Measurements from ENCODE around the gene HES2. TPM values are rescaled to one million over a fixed set of nuclear protein-coding genes. Genes with fewer than 3 reads are reported as not detected.

Gene HES2, protein sequence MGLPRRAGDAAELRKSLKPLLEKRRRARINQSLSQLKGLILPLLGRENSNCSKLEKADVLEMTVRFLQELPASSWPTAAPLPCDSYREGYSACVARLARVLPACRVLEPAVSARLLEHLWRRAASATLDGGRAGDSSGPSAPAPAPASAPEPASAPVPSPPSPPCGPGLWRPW
- not detected for total RNA-seq

DNA sequence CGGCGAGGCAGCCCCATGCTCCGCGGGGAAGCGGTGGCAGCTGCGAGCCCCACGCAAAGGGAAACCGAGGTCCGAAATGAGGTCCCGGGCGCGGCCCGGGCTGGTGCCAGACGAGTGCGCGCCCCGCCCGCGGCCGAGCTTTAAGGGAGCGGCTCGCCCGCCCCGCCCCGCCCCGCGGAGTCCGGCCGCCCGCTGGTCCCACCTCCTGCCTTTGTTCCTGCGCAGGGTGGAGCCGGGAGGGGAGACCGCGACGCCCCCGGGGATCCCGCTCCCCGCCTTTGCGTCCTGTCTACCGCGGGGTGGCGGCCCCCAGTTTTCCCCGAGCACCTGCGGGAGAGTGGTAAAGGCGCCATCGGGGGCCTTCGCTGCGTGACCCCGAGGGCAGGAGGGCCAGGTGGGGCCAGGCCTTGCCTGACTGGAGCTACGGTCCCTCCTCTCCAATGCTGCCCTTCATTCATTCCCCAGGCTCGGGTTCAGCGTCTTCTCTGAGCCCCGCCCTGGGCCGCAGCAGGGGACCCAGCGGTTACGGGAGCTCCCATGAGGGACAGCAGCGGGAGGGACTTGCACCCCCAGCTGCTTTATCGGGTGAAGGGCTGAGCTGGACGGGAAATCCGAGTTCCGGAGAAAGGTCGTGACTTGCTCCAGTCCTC, at the start of gene HES2:
Gene HES2 (minus strand): TSS at position 116 of the 650 bp plus-strand sequence. CDS start 99 bp downstream, at position 17.
- no peaks in the 10 kb centered on the region for H3K36me3 ChIP-seq
- TF ChIP-seq, protein P1, sequence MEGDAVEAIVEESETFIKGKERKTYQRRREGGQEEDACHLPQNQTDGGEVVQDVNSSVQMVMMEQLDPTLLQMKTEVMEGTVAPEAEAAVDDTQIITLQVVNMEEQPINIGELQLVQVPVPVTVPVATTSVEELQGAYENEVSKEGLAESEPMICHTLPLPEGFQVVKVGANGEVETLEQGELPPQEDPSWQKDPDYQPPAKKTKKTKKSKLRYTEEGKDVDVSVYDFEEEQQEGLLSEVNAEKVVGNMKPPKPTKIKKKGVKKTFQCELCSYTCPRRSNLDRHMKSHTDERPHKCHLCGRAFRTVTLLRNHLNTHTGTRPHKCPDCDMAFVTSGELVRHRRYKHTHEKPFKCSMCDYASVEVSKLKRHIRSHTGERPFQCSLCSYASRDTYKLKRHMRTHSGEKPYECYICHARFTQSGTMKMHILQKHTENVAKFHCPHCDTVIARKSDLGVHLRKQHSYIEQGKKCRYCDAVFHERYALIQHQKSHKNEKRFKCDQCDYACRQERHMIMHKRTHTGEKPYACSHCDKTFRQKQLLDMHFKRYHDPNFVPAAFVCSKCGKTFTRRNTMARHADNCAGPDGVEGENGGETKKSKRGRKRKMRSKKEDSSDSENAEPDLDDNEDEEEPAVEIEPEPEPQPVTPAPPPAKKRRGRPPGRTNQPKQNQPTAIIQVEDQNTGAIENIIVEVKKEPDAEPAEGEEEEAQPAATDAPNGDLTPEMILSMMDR (IDR thresholded peaks at IDR 0.05), result no peak
- peaks cover 10 to 14% of the 10 kb centered on the region in 2 donors for H3K4me1 ChIP-seq
- H3K4me3 ChIP-seq, result peak within 1 kb of the TSS; percentile 46 to 60
- peaks cover 42% of the 10 kb centered on the region for H3K27me3 ChIP-seq
- no peak within 1 kb of the TSS for H3K27ac ChIP-seq
- intact Hi-C loops (cut with DNase I), result no loop called here
- DNase-seq (ENCODE audit: low spot score in 2 of 2), result no peak
- H3K9me3 ChIP-seq, result no peaks in the 10 kb centered on the region

DNA sequence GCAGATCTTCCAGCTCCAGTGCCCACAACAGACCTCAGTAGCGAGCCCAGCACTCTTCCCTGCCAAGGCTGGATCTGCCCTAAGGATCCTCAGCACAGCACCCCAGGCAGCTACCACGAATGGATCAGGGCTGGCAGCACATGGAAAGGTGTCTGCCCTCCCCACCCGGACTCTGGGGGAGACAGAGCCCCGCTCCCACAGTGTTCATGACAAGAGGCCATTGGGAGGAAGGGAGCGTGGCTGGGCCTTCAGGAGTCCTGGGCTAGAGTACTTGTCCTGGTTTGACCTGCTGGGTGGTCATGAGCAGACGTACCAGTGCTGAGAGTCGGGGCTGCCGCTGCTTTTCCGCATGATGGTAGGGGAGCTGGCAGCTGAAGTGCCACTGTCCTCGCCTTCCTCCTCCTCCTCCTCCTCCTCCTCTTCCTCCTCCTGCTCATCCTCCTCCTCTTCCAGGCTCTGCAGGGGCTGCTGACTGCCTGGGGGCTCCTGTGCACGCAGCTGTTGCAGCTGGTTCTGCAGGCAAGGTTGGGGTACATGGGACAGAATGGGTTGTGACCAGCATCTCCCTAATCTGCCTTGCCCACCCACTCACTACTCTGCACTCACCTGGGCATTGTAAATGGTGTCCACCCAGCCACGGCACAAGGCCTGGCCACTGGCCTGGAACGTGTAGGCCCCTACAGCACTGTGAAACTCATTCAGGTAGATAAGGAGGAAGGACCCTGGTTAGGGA, 49.2 kb upstream of the HES2 start:
- no peaks in the 10 kb centered on the region for H3K9me3 ChIP-seq
- no peaks in the 10 kb centered on the region for H3K4me1 ChIP-seq
- intact Hi-C loops (cut with DNase I), result no loop called here
- H3K27ac ChIP-seq, result no peak overlapping the region
- no peaks in the 10 kb centered on the region for H3K27me3 ChIP-seq
- no peak overlapping the region for H3K4me3 ChIP-seq
- peaks cover 16 to 58% of the 10 kb centered on the region in 2 donors for H3K36me3 ChIP-seq
- TF ChIP-seq, protein P1 (IDR thresholded peaks at IDR 0.05), result no peak
- no peak for DNase-seq (ENCODE audit: low spot score in 2 of 2)

DNA sequence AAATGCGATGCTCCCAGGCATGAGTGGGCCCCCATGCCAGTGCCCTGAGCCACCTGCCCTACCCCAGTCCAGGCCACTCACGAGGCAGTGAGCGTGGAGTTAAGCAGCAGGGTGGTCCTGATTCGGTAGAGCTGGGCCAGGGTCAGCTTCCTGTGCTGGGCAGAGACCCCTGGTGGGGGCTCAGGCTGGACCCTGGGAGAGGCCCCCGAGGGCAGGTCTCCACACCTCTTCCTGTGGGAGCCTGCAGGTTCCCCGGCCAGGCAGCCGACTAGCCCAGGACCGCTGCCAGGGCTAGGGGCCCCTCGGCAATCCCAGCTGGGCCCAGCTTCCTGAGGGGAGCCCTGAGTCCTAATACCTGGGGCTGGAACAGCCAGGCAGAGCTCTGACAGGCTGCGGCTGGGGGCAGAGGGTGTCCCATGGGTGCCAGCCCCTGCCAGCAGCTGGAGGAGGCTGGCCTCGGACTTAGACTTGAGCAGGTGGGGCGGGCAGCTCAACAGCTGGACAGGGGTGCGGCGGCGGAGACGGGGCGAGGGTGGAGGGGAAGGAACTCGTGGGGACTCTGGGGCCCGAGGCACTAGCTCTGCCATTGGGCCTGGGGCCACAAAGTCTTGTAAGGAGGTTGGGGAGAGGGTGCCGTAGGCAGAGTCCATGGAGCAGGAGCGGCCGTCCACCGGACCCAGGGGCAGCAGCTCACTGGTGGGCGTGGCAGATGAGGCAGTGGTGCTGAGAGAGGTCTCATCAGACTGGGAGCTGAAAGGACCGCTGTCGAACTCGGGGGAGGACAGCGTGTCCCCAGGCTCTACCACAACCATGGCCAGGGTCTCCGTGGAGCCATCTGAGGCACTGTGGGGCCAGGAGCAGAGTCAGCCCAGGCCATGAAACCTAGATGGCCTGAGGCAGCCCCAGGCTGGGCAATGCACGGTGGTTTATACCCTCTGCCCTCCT, 48.3 kb upstream of the HES2 start:
- Histone ChIP-seq H3K27me3 (no peaks in the 10 kb centered on the region), H3K36me3 (peaks cover 16 to 51% of the 10 kb centered on the region in 2 donors), H3K4me3 (no peak overlapping the region), H3K4me1 (no peaks in the 10 kb centered on the region), H3K27ac (no peak overlapping the region), H3K9me3 (no peaks in the 10 kb centered on the region)
- no peak for DNase-seq (ENCODE audit: low spot score in 2 of 2)
- TF ChIP-seq, protein P1 (IDR thresholded peaks at IDR 0.05), result no peak
- intact Hi-C loops (cut with DNase I), result no loop called here

DNA sequence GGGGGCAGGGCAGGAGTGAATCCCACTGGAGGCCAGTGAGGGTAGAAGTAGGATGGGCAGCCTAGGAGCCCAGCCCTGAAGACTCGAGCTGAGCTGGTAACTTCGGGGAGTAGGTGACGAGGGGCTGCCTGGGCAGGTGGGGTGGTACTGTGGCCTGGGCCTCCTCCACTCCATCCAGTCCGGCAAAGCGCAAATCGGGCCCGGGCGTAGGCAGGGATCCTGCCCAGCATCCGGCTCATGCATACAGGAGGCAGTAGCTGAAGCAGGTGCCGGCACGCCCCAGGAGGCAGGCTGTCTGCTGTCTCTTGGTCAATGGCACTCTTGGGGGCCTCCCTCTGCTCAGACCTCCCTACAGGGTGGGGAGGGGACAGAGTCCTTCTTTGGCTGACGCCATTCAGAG, 47.5 kb upstream of the HES2 start:
- H3K36me3 ChIP-seq, result peaks cover 16 to 50% of the 10 kb centered on the region in 2 donors

DNA sequence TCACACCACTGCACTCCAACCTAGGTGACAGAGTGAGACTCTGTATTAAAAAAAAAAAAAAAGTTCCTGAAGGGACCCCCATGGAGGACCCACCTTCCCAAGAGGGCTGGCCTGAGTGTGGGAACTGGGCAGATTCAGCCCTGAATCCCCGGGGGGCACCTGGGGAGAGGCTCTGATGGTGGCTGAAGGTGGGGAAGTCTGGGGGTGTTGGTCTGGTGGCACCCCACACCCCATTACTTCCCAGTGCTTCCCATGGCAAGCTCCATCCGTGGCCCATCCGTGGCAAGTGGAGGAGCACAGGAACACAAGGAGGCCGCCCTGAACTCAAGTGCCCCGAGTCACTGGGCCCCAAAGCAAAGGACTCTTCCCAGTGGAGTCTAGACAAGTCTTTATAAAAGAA, 47.0 kb upstream of the HES2 start:
- no peak overlapping the region for H3K27ac ChIP-seq
- H3K36me3 ChIP-seq, result peaks cover 16 to 50% of the 10 kb centered on the region in 2 donors
- no peaks in the 10 kb centered on the region for H3K4me1 ChIP-seq
- no peak overlapping the region for H3K4me3 ChIP-seq
- intact Hi-C loops (cut with DNase I), result no loop called here
- DNase-seq (ENCODE audit: low spot score in 2 of 2), result no peak
- TF ChIP-seq, protein P1 (IDR thresholded peaks at IDR 0.05), result no peak
- no peaks in the 10 kb centered on the region for H3K9me3 ChIP-seq
- no peaks in the 10 kb centered on the region for H3K27me3 ChIP-seq

More for the DNA sequence above, 47.5 kb upstream of the HES2 start:
- Histone ChIP-seq H3K4me3 (no peak overlapping the region), H3K27me3 (no peaks in the 10 kb centered on the region), H3K9me3 (no peaks in the 10 kb centered on the region), H3K4me1 (no peaks in the 10 kb centered on the region), H3K27ac (no peak overlapping the region)
- no peak for DNase-seq (ENCODE audit: low spot score in 2 of 2)
- intact Hi-C loops (cut with DNase I), result no loop called here
- TF ChIP-seq, protein P1 (IDR thresholded peaks at IDR 0.05), result no peak

All from ascending aorta (tissue), 2 donors.